PC-9 (cell line): ENCODE data around the gene FATE1. TPM values are rescaled to one million over a fixed set of nuclear protein-coding genes. Genes with fewer than 3 reads are reported as not detected.

Experiments used
- BruUV-seq: library from RNA; stranded (reverse); fragments of 400-500 nt; replicated peaks from 2 replicates; lab custom pipeline; 2021; lab: Mats Ljungman, UMichigan
- CTCF ChIA-PET: fragments of 300-600 bp; sonication (Branson Sonifier 250); formaldehyde crosslinking; loops from one replicate; lab custom pipeline; 2022; ENCODE audit warnings: antibody characterized with exemption; lab: Charles Lee
- POLR2A ChIA-PET: fragments of 300-600 bp; sonication (Branson Sonifier 250); formaldehyde crosslinking; loops from one replicate; lab custom pipeline; 2022; ENCODE audit warnings: antibody characterized with exemption; ENCODE audit not compliant: unreplicated experiment; lab: Charles Lee
- DNase-seq, 2 experiments: peaks; one replicate each; pipeline versions ENCODE4 v3.0.0 to v3.0.0-alpha.2; 2015 to 2022; ENCODE audit warnings: mixed read lengths in 1 of 2
- H2AFZ ChIP-seq: fragments of 200-600 bp; sonication (generic); 2 replicates; pipeline ENCODE4 v1.8.1; 2017; ENCODE audit warnings: antibody characterized with exemption
- H3F3A ChIP-seq: fragments of 200-600 bp; sonication (generic); 2 replicates; pipeline ENCODE4 v1.8.1; 2017; ENCODE audit warnings: antibody characterized with exemption, mild to moderate bottlenecking, low read depth; ENCODE audit not compliant: insufficient read depth
- H3K27ac ChIP-seq: fragments of 200-600 bp; sonication (generic); 2 replicates; pipeline ENCODE4 v1.6.1; 2016; ENCODE audit warnings: mixed run types
- H3K27me3 ChIP-seq: fragments of 200-600 bp; sonication (generic); 2 replicates; pipeline ENCODE4 v1.6.1; 2016; ENCODE audit warnings: low read depth, mixed run types; ENCODE audit not compliant: insufficient read depth
- H3K36me3 ChIP-seq: fragments of 200-600 bp; sonication (generic); 2 replicates; pipeline ENCODE4 v1.6.1; 2016; ENCODE audit warnings: low read depth, mixed run types
- H3K4me1 ChIP-seq: fragments of 200-600 bp; sonication (generic); replicated peaks from 2 replicates; pipeline ENCODE4 v1.6.1; 2016; ENCODE audit warnings: mixed run types; ENCODE audit not compliant: insufficient read depth
- H3K4me2 ChIP-seq: fragments of 200-600 bp; sonication (generic); 2 replicates; pipeline ENCODE4 v1.6.1; 2017; ENCODE audit warnings: mixed run types
- H3K4me3 ChIP-seq: fragments of 200-600 bp; sonication (generic); 2 replicates; pipeline ENCODE4 v1.6.1; 2016; ENCODE audit warnings: mixed run types
- H3K79me2 ChIP-seq: fragments of 200-600 bp; sonication (generic); 2 replicates; pipeline ENCODE4 v1.6.1; 2017; ENCODE audit warnings: low read depth, mixed run types
- H3K9me2 ChIP-seq: fragments of 200-600 bp; sonication (generic); 2 replicates; pipeline ENCODE4 v1.8.1; 2017; ENCODE audit warnings: mild to moderate bottlenecking; ENCODE audit not compliant: insufficient read depth
- H3K9me3 ChIP-seq: fragments of 200-600 bp; sonication (generic); 2 replicates; pipeline ENCODE4 v1.8.1; 2016; ENCODE audit warnings: low read depth; ENCODE audit not compliant: insufficient read depth
- H4K20me1 ChIP-seq: fragments of 200-600 bp; sonication (generic); 2 replicates; pipeline ENCODE4 v1.8.1; 2017; ENCODE audit not compliant: insufficient read depth
- EZH2 ChIP-seq: fragments of 200-600 bp; sonication (generic); IDR thresholded peaks from 2 replicates; pipeline ENCODE4 v1.8.0; 2017; ENCODE audit warnings: antibody characterized with exemption, low read depth
- intact Hi-C: fragments of 100-400 bp; cut with micrococcal nuclease; formaldehyde crosslinking; loops from one replicate; pipeline ENCODE4 v1.10.0; 2022; ENCODE audit not compliant: unreplicated experiment
- total RNA-seq: library from RNA; stranded (reverse); gene quantifications from 2 replicates; pipeline ENCODE4 v1.2.3, GENCODE V29; 2021
- TF ChIP-seq, protein P1 (sequence below): fragments of 200-600 bp; sonication (generic); conservative IDR thresholded peaks from 2 replicates; pipeline ENCODE4 v1.6.1; 2017; ENCODE audit warnings: mixed run types, antibody characterized with exemption, mild to moderate bottlenecking, moderate library complexity

Gene FATE1
- total RNA-seq, 1 experiment from 2014 or later, result not detected

DNA sequence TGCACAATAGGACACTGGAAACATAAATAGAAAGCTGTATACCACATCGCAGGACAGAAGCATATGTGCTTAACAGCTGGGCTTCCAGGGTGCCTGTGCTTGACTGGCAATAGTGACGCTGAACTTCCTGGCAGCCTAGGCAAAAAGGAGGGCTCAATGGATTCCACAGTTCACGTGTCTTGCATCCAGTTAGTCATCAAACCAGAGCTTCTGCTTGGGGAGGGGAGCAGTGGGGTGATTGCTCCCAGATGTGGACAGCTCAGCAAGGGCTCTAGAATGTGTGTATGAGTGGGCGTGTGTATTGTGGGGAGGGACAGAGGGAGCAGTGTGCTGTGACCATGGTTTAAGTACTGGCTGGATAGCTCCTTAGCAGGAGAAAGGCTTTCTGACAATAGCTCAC is 18.3 kb upstream of the FATE1 start:
- Histone ChIP-seq H3K9me2 (no peaks in the 10 kb centered on the region), H3K9me3 (no peaks in the 10 kb centered on the region), H3F3A (no peaks in the 10 kb centered on the region), H3K27ac (no peak overlapping the region), H4K20me1 (no peaks in the 10 kb centered on the region), H3K27me3 (peaks cover 80% of the 10 kb centered on the region), H3K79me2 (no peaks in the 10 kb centered on the region), H3K4me2 (no peak overlapping the region), H2AFZ (no peak overlapping the region), H3K4me1 (no peaks in the 10 kb centered on the region), H3K4me3 (no peak overlapping the region), H3K36me3 (no peaks in the 10 kb centered on the region)
- no TSS peak for BruUV-seq
- no peak for DNase-seq
- intact Hi-C loops, result no loop called here
- CTCF ChIA-PET, result no interaction called here
- POLR2A ChIA-PET, result no interaction called here
- TF ChIP-seq, protein P1, sequence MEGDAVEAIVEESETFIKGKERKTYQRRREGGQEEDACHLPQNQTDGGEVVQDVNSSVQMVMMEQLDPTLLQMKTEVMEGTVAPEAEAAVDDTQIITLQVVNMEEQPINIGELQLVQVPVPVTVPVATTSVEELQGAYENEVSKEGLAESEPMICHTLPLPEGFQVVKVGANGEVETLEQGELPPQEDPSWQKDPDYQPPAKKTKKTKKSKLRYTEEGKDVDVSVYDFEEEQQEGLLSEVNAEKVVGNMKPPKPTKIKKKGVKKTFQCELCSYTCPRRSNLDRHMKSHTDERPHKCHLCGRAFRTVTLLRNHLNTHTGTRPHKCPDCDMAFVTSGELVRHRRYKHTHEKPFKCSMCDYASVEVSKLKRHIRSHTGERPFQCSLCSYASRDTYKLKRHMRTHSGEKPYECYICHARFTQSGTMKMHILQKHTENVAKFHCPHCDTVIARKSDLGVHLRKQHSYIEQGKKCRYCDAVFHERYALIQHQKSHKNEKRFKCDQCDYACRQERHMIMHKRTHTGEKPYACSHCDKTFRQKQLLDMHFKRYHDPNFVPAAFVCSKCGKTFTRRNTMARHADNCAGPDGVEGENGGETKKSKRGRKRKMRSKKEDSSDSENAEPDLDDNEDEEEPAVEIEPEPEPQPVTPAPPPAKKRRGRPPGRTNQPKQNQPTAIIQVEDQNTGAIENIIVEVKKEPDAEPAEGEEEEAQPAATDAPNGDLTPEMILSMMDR, result no peak
- no peak for TF ChIP-seq EZH2

DNA sequence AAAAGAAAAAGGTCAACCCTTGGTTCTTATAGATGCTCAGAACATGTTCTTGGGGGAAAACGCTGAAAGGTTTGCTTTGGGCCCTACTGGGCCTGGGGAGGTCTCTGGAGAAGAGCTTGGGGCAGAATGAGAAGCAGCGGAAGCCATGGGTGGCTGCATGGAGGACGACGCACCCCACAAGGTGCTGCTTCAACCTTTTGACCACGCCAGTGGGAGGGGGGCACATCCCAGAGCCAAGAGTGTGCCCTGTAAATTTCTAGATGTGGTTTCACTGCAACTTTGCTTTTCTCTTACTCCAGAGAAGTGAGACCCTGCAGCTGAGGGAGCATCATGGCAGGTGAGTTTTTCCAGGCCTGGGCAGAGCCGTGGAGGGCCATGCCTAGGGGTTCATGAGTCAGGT is 17.4 kb upstream of the FATE1 start:
- ChIA-PET POLR2A (no interaction called here), CTCF (no interaction called here)
- Histone ChIP-seq H3K9me3 (no peaks in the 10 kb centered on the region), H3K9me2 (no peaks in the 10 kb centered on the region), H3K4me1 (no peaks in the 10 kb centered on the region), H3F3A (no peaks in the 10 kb centered on the region), H3K79me2 (no peaks in the 10 kb centered on the region), H3K4me3 (no peak overlapping the region), H3K36me3 (no peaks in the 10 kb centered on the region), H2AFZ (no peak overlapping the region), H3K27me3 (peaks cover 80% of the 10 kb centered on the region), H3K4me2 (no peak overlapping the region), H3K27ac (no peak overlapping the region), H4K20me1 (no peaks in the 10 kb centered on the region)
- intact Hi-C loops, result no loop called here
- no peak for TF ChIP-seq EZH2
- TF ChIP-seq, protein P1, result no peak
- no TSS peak for BruUV-seq
- no peak for DNase-seq

DNA sequence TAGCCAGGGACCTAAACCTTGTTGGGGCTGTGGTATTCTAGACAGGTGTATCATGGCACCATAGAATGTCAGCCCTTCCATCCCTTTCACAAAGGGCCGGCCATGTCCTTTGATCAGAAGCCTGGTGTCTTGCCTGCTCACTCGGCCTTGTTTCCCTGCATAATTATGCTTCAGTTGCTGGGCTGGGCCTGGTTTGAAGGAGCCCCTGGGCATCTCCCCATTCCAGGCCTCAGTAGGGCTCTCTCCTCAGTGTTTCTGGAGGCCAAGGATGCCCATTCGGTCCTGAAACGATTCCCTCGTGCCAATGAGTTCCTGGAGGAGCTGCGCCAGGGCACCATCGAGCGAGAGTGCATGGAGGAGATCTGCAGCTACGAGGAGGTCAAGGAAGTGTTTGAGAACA is 16.1 kb upstream of the FATE1 start:
- peaks cover 79% of the 10 kb centered on the region for H3K27me3 ChIP-seq
- ChIA-PET POLR2A (no interaction called here), CTCF (no interaction called here)
- intact Hi-C loops, result no loop called here
- BruUV-seq, result no TSS peak
- no peak overlapping the region for H3K4me3 ChIP-seq
- no peaks in the 10 kb centered on the region for H3K36me3 ChIP-seq
- H4K20me1 ChIP-seq, result no peaks in the 10 kb centered on the region
- DNase-seq, result no peak
- H2AFZ ChIP-seq, result no peak overlapping the region
- no peaks in the 10 kb centered on the region for H3K79me2 ChIP-seq
- no peaks in the 10 kb centered on the region for H3F3A ChIP-seq
- no peaks in the 10 kb centered on the region for H3K9me3 ChIP-seq
- no peak overlapping the region for H3K4me2 ChIP-seq
- TF ChIP-seq EZH2, result no peak
- TF ChIP-seq, protein P1, result no peak
- no peaks in the 10 kb centered on the region for H3K9me2 ChIP-seq
- no peak overlapping the region for H3K27ac ChIP-seq
- no peaks in the 10 kb centered on the region for H3K4me1 ChIP-seq
